Thoracic aorta endothelial cell (primary cell): ENCODE data around the gene ITLN2. TPM values are rescaled to one million over a fixed set of nuclear protein-coding genes. Genes with fewer than 3 reads are reported as not detected.

Experiments used
- total RNA-seq: library from RNA; depleted of rRNA; stranded (reverse); fragments of >200 nt; gene quantifications from 2 replicates; pipeline ENCODE4 v1.2.3, GENCODE V29; 2012

The ITLN2 gene
- 0.27 TPM in 1 of 2 replicates, not detected in the other for total RNA-seq

GRCh38 chr1:160954158-160955104 is at the start of gene ITLN2:
TSS of gene ITLN2 (minus strand) at chr1:160954809. CDS start at chr1:160954741, 68 bp downstream.

Other genes with a start within 250 kb of the ITLN2 start
- not detected in 2 replicates for gene CD48, start 243.0 kb downstream of the ITLN2 start, total RNA-seq
- not detected in 2 replicates for gene SLAMF7, start 215.6 kb downstream of the ITLN2 start, total RNA-seq
- gene LY9, start 158.6 kb downstream of the ITLN2 start, total RNA-seq: not detected in 2 replicates
- not detected in 2 replicates for gene CD244, start 91.9 kb downstream of the ITLN2 start, total RNA-seq
- gene ITLN1, start 69.6 kb downstream of the ITLN2 start, total RNA-seq: not detected in 2 replicates
- 110 and 113 TPM in 2 replicates for gene F11R, start 66.3 kb upstream of the ITLN2 start, total RNA-seq
- 7.4 and 50.5 TPM in 2 replicates for gene TSTD1, start 84.2 kb upstream of the ITLN2 start, total RNA-seq
- gene USF1, start 91.2 kb upstream of the ITLN2 start, total RNA-seq: 53.0 and 54.7 TPM in 2 replicates
- not detected in 2 replicates for gene ARHGAP30, start 115.1 kb upstream of the ITLN2 start, total RNA-seq
- 0.14 and 0.40 TPM in 2 replicates for gene NECTIN4, start 134.7 kb upstream of the ITLN2 start, total RNA-seq
- gene KLHDC9, start 143.6 kb upstream of the ITLN2 start, total RNA-seq: 0.79 and 0.80 TPM in 2 replicates
- gene PFDN2, start 163.2 kb upstream of the ITLN2 start, total RNA-seq: 54.3 and 55.2 TPM in 2 replicates
- 17.6 and 18.9 TPM in 2 replicates for gene NIT1, start 163.3 kb upstream of the ITLN2 start, total RNA-seq
- 28.6 and 31.4 TPM in 2 replicates for gene DEDD, start 177.9 kb upstream of the ITLN2 start, total RNA-seq
- 95.0 and 102 TPM in 2 replicates for gene UFC1, start 199.2 kb upstream of the ITLN2 start, total RNA-seq
- 8.1 and 9.5 TPM in 2 replicates for gene USP21, start 204.7 kb upstream of the ITLN2 start, total RNA-seq
- gene PPOX, start 211.6 kb upstream of the ITLN2 start, total RNA-seq: 11.6 and 16.4 TPM in 2 replicates
- gene B4GALT3, start 222.7 kb upstream of the ITLN2 start, total RNA-seq: 25.7 and 31.5 TPM in 2 replicates
- gene ADAMTS4, start 244.2 kb upstream of the ITLN2 start, total RNA-seq: 35.9 and 90.2 TPM in 2 replicates
- gene NDUFS2, start 247.6 kb upstream of the ITLN2 start, total RNA-seq: 109 and 111 TPM in 2 replicates